Left lobe of liver (tissue), 2 donors: Measurements from ENCODE around the gene FAM169A. TPM values are rescaled to one million over a fixed set of nuclear protein-coding genes. Genes with fewer than 3 reads are reported as not detected.
"Not testable (repeated sequence)": the region's sequence is repeated elsewhere in the genome, so short reads cannot be mapped to it uniquely, and the experiment has no call there.

ENCODE experiments used
- ATAC-seq: fragments of 200-7000 bp; cut with Tn5 transposase; one replicate; pipeline ENCODE4 v1.9.1; 2020; ENCODE audit warnings: mild to moderate bottlenecking, moderate library complexity
- DNase-seq: peaks from one replicate; pipeline ENCODE4 v3.0.0-alpha.2; 2020; ENCODE audit warnings: low spot score
- total RNA-seq: library from RNA; stranded (reverse); gene quantifications from one replicate; pipeline ENCODE4 v1.2.1, GENCODE V29; 2021
- donor health status: DM: no; HTN: no; CAD: no; lungs with moderate emphysema.
- donor health status: DM: no; HTN: yes; CAD: no.

Gene FAM169A
- total RNA-seq, 1 donor from 2014 or later = 3.4 TPM

GRCh38 chr5:74873525-74874249 lies 7.5 kb upstream of the FAM169A start:
- ATAC-seq = no peak
- no peak for DNase-seq

- no peak for ATAC-seq
Measured at GRCh38 chr5:74870299-74871067, 4.3 kb upstream of the FAM169A start.

GRCh38 chr5:74869414-74869813 lies 3.2 kb upstream of the FAM169A start:
- ATAC-seq, DNase-seq: not testable (repeated sequence)

More at GRCh38 chr5:74870299-74871067, 4.3 kb upstream of the FAM169A start:
- DNase-seq = no peak

GRCh38 chr5:74866596-74867162 lies 492 bp upstream of the FAM169A start:
- peak; percentile 51 for ATAC-seq
- DNase-seq = peak; percentile 52

GRCh38 chr5:74865256-74865803 lies 857 bp downstream of the FAM169A start:
- ATAC-seq = peak; percentile 42
- no peak for DNase-seq

- DNase-seq = no peak
- ATAC-seq = peak; percentile 47
Measured at GRCh38 chr5:74864823-74865222, 1.4 kb downstream of the FAM169A start.

GRCh38 chr5:74863726-74864125 lies 2.5 kb downstream of the FAM169A start:
- no peak for ATAC-seq
- DNase-seq = no peak

- DNase-seq = no peak
- ATAC-seq = no peak
Measured at GRCh38 chr5:74862221-74862620, 4.0 kb downstream of the FAM169A start.

- ATAC-seq (peak; percentile 83), DNase-seq (peak; percentile 48)
Measured at GRCh38 chr5:74856975-74857374, 9.2 kb downstream of the FAM169A start.

GRCh38 chr5:74853256-74853655 lies 12.9 kb downstream of the FAM169A start:
- DNase-seq = no peak
- ATAC-seq = peak; percentile 55

- DNase-seq = no peak
- ATAC-seq = peak; percentile 78
Measured at GRCh38 chr5:74851684-74852353, 14.4 kb downstream of the FAM169A start.

GRCh38 chr5:74850789-74851425 lies 15.3 kb downstream of the FAM169A start:
- ATAC-seq (no peak), DNase-seq (no peak)

GRCh38 chr5:74850030-74850429 lies 16.2 kb downstream of the FAM169A start:
- DNase-seq = no peak
- no peak for ATAC-seq

- DNase-seq (no peak), ATAC-seq (no peak)
Measured at GRCh38 chr5:74848553-74849025, 17.6 kb downstream of the FAM169A start.

GRCh38 chr5:74839229-74839628 lies 27.0 kb downstream of the FAM169A start:
- no peak for ATAC-seq
- no peak for DNase-seq

- DNase-seq = no peak
- no peak for ATAC-seq
Measured at GRCh38 chr5:74838262-74838661, 27.9 kb downstream of the FAM169A start.

GRCh38 chr5:74837115-74837514 lies 29.1 kb downstream of the FAM169A start:
- ATAC-seq (no peak), DNase-seq (no peak)

- ATAC-seq = peak; percentile 99
- peak; percentile 57 for DNase-seq
Measured at GRCh38 chr5:74833537-74834266, 32.5 kb downstream of the FAM169A start.

- no peak for DNase-seq
- no peak for ATAC-seq
Measured at GRCh38 chr5:74829413-74829812, 36.8 kb downstream of the FAM169A start.

GRCh38 chr5:74822288-74822687 lies 43.9 kb downstream of the FAM169A start:
- no peak for ATAC-seq
- no peak for DNase-seq
